DND-41 (cell line): ENCODE measurements around the gene PACSIN1.

ENCODE experiments used
- EZH2 ChIP-seq: IDR thresholded peaks from 3 replicates; pipeline ENCODE4 v1.6.1; 2012; ENCODE audit warnings: borderline replicate concordance, low read depth, mild to moderate bottlenecking, moderate library complexity, low read length, inconsistent platforms; ENCODE audit not compliant: severe bottlenecking
- TF ChIP-seq, protein P1 (sequence below): IDR thresholded peaks from 2 replicates; pipeline ENCODE4 v1.5.1; 2012; ENCODE audit warnings: borderline replicate concordance, low read length, moderate library complexity, mild to moderate bottlenecking; ENCODE audit not compliant: poor library complexity, severe bottlenecking; ENCODE audit errors: extremely low read depth

DNA sequence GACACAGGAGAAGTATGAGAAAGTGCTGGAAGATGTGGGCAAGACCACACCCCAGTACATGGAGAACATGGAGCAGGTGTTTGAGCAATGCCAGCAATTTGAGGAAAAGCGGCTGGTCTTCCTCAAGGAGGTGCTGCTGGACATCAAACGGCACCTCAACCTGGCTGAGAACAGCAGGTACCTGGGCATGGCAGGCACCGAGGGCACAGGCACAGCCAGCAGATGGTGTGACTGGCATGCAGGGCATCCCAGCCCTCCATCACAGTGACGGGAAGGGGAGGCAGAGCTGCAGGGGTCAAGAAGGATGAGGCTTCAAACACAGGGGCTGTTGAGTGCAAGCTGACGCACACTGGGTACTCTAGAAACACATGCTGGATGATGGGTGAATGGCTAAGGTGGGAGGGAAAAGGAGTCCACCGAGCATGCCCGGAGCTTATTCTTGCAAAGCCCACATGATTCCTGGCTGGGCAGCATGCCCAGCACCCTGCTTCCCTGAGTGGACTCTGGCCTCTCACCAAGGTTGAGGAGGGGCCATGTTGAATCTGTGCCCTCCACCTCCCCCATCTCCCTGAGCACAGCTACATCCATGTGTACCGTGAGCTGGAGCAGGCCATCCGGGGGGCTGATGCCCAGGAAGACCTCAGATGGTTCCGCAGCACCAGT, 63.9 kb downstream of the PACSIN1 start:
- TF ChIP-seq, protein P1, sequence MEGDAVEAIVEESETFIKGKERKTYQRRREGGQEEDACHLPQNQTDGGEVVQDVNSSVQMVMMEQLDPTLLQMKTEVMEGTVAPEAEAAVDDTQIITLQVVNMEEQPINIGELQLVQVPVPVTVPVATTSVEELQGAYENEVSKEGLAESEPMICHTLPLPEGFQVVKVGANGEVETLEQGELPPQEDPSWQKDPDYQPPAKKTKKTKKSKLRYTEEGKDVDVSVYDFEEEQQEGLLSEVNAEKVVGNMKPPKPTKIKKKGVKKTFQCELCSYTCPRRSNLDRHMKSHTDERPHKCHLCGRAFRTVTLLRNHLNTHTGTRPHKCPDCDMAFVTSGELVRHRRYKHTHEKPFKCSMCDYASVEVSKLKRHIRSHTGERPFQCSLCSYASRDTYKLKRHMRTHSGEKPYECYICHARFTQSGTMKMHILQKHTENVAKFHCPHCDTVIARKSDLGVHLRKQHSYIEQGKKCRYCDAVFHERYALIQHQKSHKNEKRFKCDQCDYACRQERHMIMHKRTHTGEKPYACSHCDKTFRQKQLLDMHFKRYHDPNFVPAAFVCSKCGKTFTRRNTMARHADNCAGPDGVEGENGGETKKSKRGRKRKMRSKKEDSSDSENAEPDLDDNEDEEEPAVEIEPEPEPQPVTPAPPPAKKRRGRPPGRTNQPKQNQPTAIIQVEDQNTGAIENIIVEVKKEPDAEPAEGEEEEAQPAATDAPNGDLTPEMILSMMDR: no peak
- TF ChIP-seq EZH2: no peak
